GM23248 (cell line): Measurements from ENCODE around the gene THAP8. TPM values are rescaled to one million over a fixed set of nuclear protein-coding genes. Genes with fewer than 3 reads are reported as not detected.

ENCODE experiments used
- DNase-seq: peaks from one replicate; pipeline ENCODE4 v3.0.0-alpha.2; 2015
- H2AFZ ChIP-seq: fragments of 200-600 bp; sonication (generic); 2 replicates; pipeline ENCODE4 v1.6.1; 2016; ENCODE audit warnings: antibody characterized with exemption
- H3F3A ChIP-seq: fragments of 200-600 bp; sonication (generic); 2 replicates; pipeline ENCODE4 v1.6.1; 2016; ENCODE audit warnings: mild to moderate bottlenecking, antibody characterized with exemption, mixed run types; ENCODE audit not compliant: insufficient read depth
- H3K27ac ChIP-seq: fragments of 200-600 bp; sonication (generic); 2 replicates; pipeline ENCODE4 v1.5.1; 2016; ENCODE audit warnings: mild to moderate bottlenecking
- H3K27me3 ChIP-seq: fragments of 200-600 bp; sonication (generic); replicated peaks from 2 replicates; pipeline ENCODE4 v1.6.1; 2016; ENCODE audit warnings: mild to moderate bottlenecking; ENCODE audit not compliant: insufficient read depth
- H3K36me3 ChIP-seq: fragments of 200-600 bp; sonication (generic); 2 replicates; pipeline ENCODE4 v1.6.1; 2016; ENCODE audit warnings: low read depth, mild to moderate bottlenecking
- H3K4me1 ChIP-seq: fragments of 200-600 bp; sonication (generic); 2 replicates; pipeline ENCODE4 v1.6.1; 2016; ENCODE audit warnings: mild to moderate bottlenecking; ENCODE audit not compliant: insufficient read depth
- H3K4me2 ChIP-seq: fragments of 200-600 bp; sonication (generic); one replicate; pipeline ENCODE4 v1.6.1; 2016; ENCODE audit warnings: mild to moderate bottlenecking; ENCODE audit not compliant: unreplicated experiment
- H3K4me3 ChIP-seq: fragments of 200-600 bp; sonication (generic); 2 replicates; pipeline ENCODE4 v1.5.1; 2016; ENCODE audit warnings: mild to moderate bottlenecking
- H3K79me2 ChIP-seq: fragments of 200-600 bp; sonication (generic); 2 replicates; pipeline ENCODE4 v1.6.1; 2016; ENCODE audit warnings: mild to moderate bottlenecking; ENCODE audit not compliant: insufficient read depth
- H3K9ac ChIP-seq: fragments of 200-600 bp; sonication (generic); 2 replicates; pipeline ENCODE4 v1.6.1; 2016; ENCODE audit warnings: mild to moderate bottlenecking
- H3K9me2 ChIP-seq: fragments of 200-600 bp; sonication (generic); 2 replicates; pipeline ENCODE4 v1.6.1; 2016; ENCODE audit warnings: mixed run types, mild to moderate bottlenecking, moderate library complexity; ENCODE audit not compliant: insufficient read depth
- H3K9me3 ChIP-seq: fragments of 200-600 bp; sonication (generic); one replicate; pipeline ENCODE4 v1.6.1; 2017; ENCODE audit warnings: low read depth
- H4K20me1 ChIP-seq: fragments of 200-600 bp; sonication (generic); 2 replicates; pipeline ENCODE4 v1.6.0; 2016; ENCODE audit not compliant: insufficient read depth
- EZH2 ChIP-seq: fragments of 200-600 bp; sonication (generic); IDR thresholded peaks from 2 replicates; pipeline ENCODE4 v1.6.1; 2018; ENCODE audit warnings: antibody characterized with exemption, mild to moderate bottlenecking; ENCODE audit not compliant: insufficient read depth, poor library complexity, severe bottlenecking
- EZH2phosphoT487 ChIP-seq: fragments of 200-600 bp; sonication (generic); IDR thresholded peaks from 2 replicates; pipeline ENCODE4 v1.6.1; 2018; ENCODE audit warnings: antibody characterized with exemption, moderate library complexity, mild to moderate bottlenecking, low read depth; ENCODE audit not compliant: insufficient read depth
- WGBS, 2 experiments: methylation state at CpG; one replicate each; pipeline ENCODE4 v1.1.6; 2015 to 2017; ENCODE audit warnings: low lambda C conversion rate in 2 of 2, low coverage in 1 of 2; ENCODE audit errors: missing lambda C conversion rate in 2 of 2; 5-methylcytosine and 5-hydroxymethylcytosine counted together
- in situ Hi-C: fragments of 300-500 bp; cut with MboI; formaldehyde crosslinking; loops from 2 replicates; pipeline ENCODE4 v1.15.0; 2020
- polyA plus RNA-seq: library from polyadenylated mRNA; unstranded; fragments of >200 nt; fragmentation: Nextera tagmentation; extraction: Ambion mirVana; gene quantifications from 2 replicates; pipeline ENCODE4 v1.2.1, GENCODE V29; 2016
- total RNA-seq: library from RNA; depleted of rRNA; stranded (reverse); fragments of >200 nt; shearing (Covaris generic); gene quantifications from 2 replicates; pipeline ENCODE4 v1.2.3, GENCODE V29; 2014

THAP8 gene
- total and polyA plus RNA-seq, 2 experiments from 2014 or later, result 3.8 to 12.8 TPM

GRCh38 chr19:36084231-36085009 is 30.3 kb upstream of the THAP8 start:
- Histone ChIP-seq H3K9ac (no peak overlapping the region), H2AFZ (no peak overlapping the region), H3K36me3 (no peaks in the 10 kb centered on the region), H3K9me3 (no peaks in the 10 kb centered on the region), H3K9me2 (no peaks in the 10 kb centered on the region), H3K27me3 (no peaks in the 10 kb centered on the region), H3K79me2 (no peaks in the 10 kb centered on the region), H3K4me2 (no peak overlapping the region), H3F3A (0 out of 2 replicates have a peak, but pooled peaks cover 6% of the 10 kb centered on the region), H3K27ac (no peak overlapping the region), H3K4me3 (no peak overlapping the region), H3K4me1 (no peaks in the 10 kb centered on the region), H4K20me1 (no peaks in the 10 kb centered on the region)
- 96 to 98% methylated on average over 12 of the region's 12 CpGs for WGBS, 2 experiments
- TF ChIP-seq EZH2phosphoT487 (no peak), EZH2 (no peak)
- DNase-seq, result no peak
- in situ Hi-C loops, result no loop called here

GRCh38 chr19:36082916-36083315 is 28.8 kb upstream of the THAP8 start:
- H3K27ac ChIP-seq, result no peak overlapping the region
- H3K9ac ChIP-seq, result no peak overlapping the region
- DNase-seq, result no peak
- no peak overlapping the region for H3K4me2 ChIP-seq
- no peak for TF ChIP-seq EZH2
- TF ChIP-seq EZH2phosphoT487, result no peak
- H3K79me2 ChIP-seq, result no peaks in the 10 kb centered on the region
- no peak overlapping the region for H2AFZ ChIP-seq
- no peaks in the 10 kb centered on the region for H3K4me1 ChIP-seq
- H4K20me1 ChIP-seq, result no peaks in the 10 kb centered on the region
- no peaks in the 10 kb centered on the region for H3K27me3 ChIP-seq
- in situ Hi-C loops, result no loop called here
- WGBS, 2 experiments, result 94 to 95% methylated on average over 13 of the region's 13 CpGs
- 0 out of 2 replicates have a peak, but pooled peaks cover 6% of the 10 kb centered on the region for H3F3A ChIP-seq
- no peak overlapping the region for H3K4me3 ChIP-seq
- H3K9me3 ChIP-seq, result no peaks in the 10 kb centered on the region
- H3K36me3 ChIP-seq, result no peaks in the 10 kb centered on the region
- no peaks in the 10 kb centered on the region for H3K9me2 ChIP-seq

GRCh38 chr19:36081894-36082293 is 27.8 kb upstream of the THAP8 start:
- WGBS, 2 experiments, result 86 to 87% methylated on average over 7 of the region's 7 CpGs
- no peak overlapping the region for H3K4me3 ChIP-seq
- no peak overlapping the region for H3K27ac ChIP-seq
- H3K9me3 ChIP-seq, result no peaks in the 10 kb centered on the region
- 0 out of 2 replicates have a peak, but pooled peaks cover 6% of the 10 kb centered on the region for H3F3A ChIP-seq
- H4K20me1 ChIP-seq, result no peaks in the 10 kb centered on the region
- no peaks in the 10 kb centered on the region for H3K79me2 ChIP-seq
- no peaks in the 10 kb centered on the region for H3K4me1 ChIP-seq
- H2AFZ ChIP-seq, result no peak overlapping the region
- peak; percentile 45 for DNase-seq
- TF ChIP-seq EZH2phosphoT487, result no peak
- no peak for TF ChIP-seq EZH2
- no peaks in the 10 kb centered on the region for H3K9me2 ChIP-seq
- in situ Hi-C loops, result no loop called here
- H3K36me3 ChIP-seq, result no peaks in the 10 kb centered on the region
- H3K27me3 ChIP-seq, result no peaks in the 10 kb centered on the region
- no peak overlapping the region for H3K9ac ChIP-seq
- no peak overlapping the region for H3K4me2 ChIP-seq

- DNase-seq, result no peak
- Histone ChIP-seq H3K4me1 (no peaks in the 10 kb centered on the region), H3K27me3 (no peaks in the 10 kb centered on the region), H2AFZ (no peak overlapping the region), H3K4me3 (no peak overlapping the region), H3F3A (0 out of 2 replicates have a peak, but pooled peaks cover 6% of the 10 kb centered on the region), H4K20me1 (no peaks in the 10 kb centered on the region), H3K79me2 (no peaks in the 10 kb centered on the region), H3K4me2 (no peak overlapping the region), H3K9ac (no peak overlapping the region), H3K9me3 (no peaks in the 10 kb centered on the region), H3K36me3 (no peaks in the 10 kb centered on the region), H3K27ac (no peak overlapping the region), H3K9me2 (no peaks in the 10 kb centered on the region)
- WGBS, 2 experiments, result 88 to 94% methylated on average over 3 of the region's 3 CpGs
- TF ChIP-seq EZH2, result no peak
- no peak for TF ChIP-seq EZH2phosphoT487
- in situ Hi-C loops, result no loop called here
These were observed 27.3 kb upstream of the THAP8 start for GRCh38 chr19:36081385-36081784.
